IPS-18a (cell line): ENCODE results near the gene FN3K.
"Not testable (repeated sequence)": the region's sequence is repeated elsewhere in the genome, so short reads cannot be mapped to it uniquely, and the experiment has no call there.

Experiments
- H3K27ac ChIP-seq: one replicate; pipeline ENCODE4 v1.5.1; 2013; ENCODE audit warnings: low read length
- H3K27me3 ChIP-seq: one replicate; pipeline ENCODE4 v1.6.1; 2013; ENCODE audit warnings: mild to moderate bottlenecking, low read length; ENCODE audit not compliant: control insufficient read depth, insufficient read depth
- H3K36me3 ChIP-seq: one replicate; pipeline ENCODE4 v1.6.1; 2013; ENCODE audit warnings: low read depth, low read length; ENCODE audit not compliant: control insufficient read depth
- H3K4me1 ChIP-seq: one replicate; pipeline ENCODE4 v1.6.1; 2013; ENCODE audit warnings: low read depth, low read length; ENCODE audit not compliant: control insufficient read depth
- H3K4me3 ChIP-seq: one replicate; pipeline ENCODE4 v1.5.1; 2013; ENCODE audit warnings: low read length
- H3K9ac ChIP-seq: one replicate; pipeline ENCODE4 v1.6.1; 2013; ENCODE audit warnings: mild to moderate bottlenecking, low read length, moderate library complexity
- H3K9me3 ChIP-seq: one replicate; pipeline ENCODE4 v1.6.1; 2013; ENCODE audit warnings: low read depth, low read length; ENCODE audit not compliant: control insufficient read depth

The FN3K gene

GRCh38 chr17:82723169-82723807, 12.1 kb upstream of the FN3K start:
- Histone ChIP-seq H3K27me3 (no peaks in the 10 kb centered on the region), H3K9me3 (no peaks in the 10 kb centered on the region), H3K4me1 (no peaks in the 10 kb centered on the region), H3K4me3 (no peak overlapping the region), H3K27ac (no peak overlapping the region), H3K36me3 (peaks cover 21% of the 10 kb centered on the region), H3K9ac (no peak overlapping the region)

GRCh38 chr17:82726427-82726826, 9.0 kb upstream of the FN3K start:
- Histone ChIP-seq H3K27me3 (no peaks in the 10 kb centered on the region), H3K9ac (no peak overlapping the region), H3K4me1 (no peaks in the 10 kb centered on the region), H3K4me3 (no peak overlapping the region), H3K36me3 (peaks cover 16% of the 10 kb centered on the region), H3K27ac (no peak overlapping the region), H3K9me3 (no peaks in the 10 kb centered on the region)

GRCh38 chr17:82729479-82730260, 5.7 kb upstream of the FN3K start:
- Histone ChIP-seq H3K36me3 (peaks cover 8% of the 10 kb centered on the region), H3K27me3 (no peaks in the 10 kb centered on the region)

GRCh38 chr17:82732118-82732743, 3.2 kb upstream of the FN3K start:
- no peak overlapping the region for H3K9ac ChIP-seq
- no peaks in the 10 kb centered on the region for H3K4me1 ChIP-seq
- no peaks in the 10 kb centered on the region for H3K9me3 ChIP-seq
- no peak overlapping the region for H3K4me3 ChIP-seq
- H3K27ac ChIP-seq = no peak overlapping the region
- H3K27me3 ChIP-seq = no peaks in the 10 kb centered on the region
- H3K36me3 ChIP-seq = peaks cover 4% of the 10 kb centered on the region

More at GRCh38 chr17:82729479-82730260, 5.7 kb upstream of the FN3K start:
- Histone ChIP-seq H3K9me3 (no peaks in the 10 kb centered on the region), H3K9ac (no peak overlapping the region), H3K4me1 (no peaks in the 10 kb centered on the region), H3K27ac (no peak overlapping the region), H3K4me3 (no peak overlapping the region)

GRCh38 chr17:82736511-82737185, 1.2 kb downstream of the FN3K start:
- Histone ChIP-seq H3K36me3 (peaks cover 11% of the 10 kb centered on the region), H3K4me3 (no peak overlapping the region), H3K27ac (no peak overlapping the region)

GRCh38 chr17:82737967-82738877, 2.8 kb downstream of the FN3K start:
- Histone ChIP-seq H3K4me3 (no peak overlapping the region), H3K27me3 (no peaks in the 10 kb centered on the region), H3K4me1 (no peaks in the 10 kb centered on the region), H3K9me3 (peaks cover 9% of the 10 kb centered on the region), H3K27ac (no peak overlapping the region), H3K9ac (no peak overlapping the region), H3K36me3 (peaks cover 11% of the 10 kb centered on the region)

More at GRCh38 chr17:82736511-82737185, 1.2 kb downstream of the FN3K start:
- Histone ChIP-seq H3K4me1 (no peaks in the 10 kb centered on the region), H3K9ac (no peak overlapping the region), H3K9me3 (peaks cover 9% of the 10 kb centered on the region), H3K27me3 (no peaks in the 10 kb centered on the region)

- no peaks in the 10 kb centered on the region for H3K27me3 ChIP-seq
- H3K9ac ChIP-seq = no peak overlapping the region
- H3K4me1 ChIP-seq = no peaks in the 10 kb centered on the region
- no peak overlapping the region for H3K4me3 ChIP-seq
- peaks cover 9% of the 10 kb centered on the region for H3K9me3 ChIP-seq
- H3K27ac ChIP-seq = no peak overlapping the region
- H3K36me3 ChIP-seq = peaks cover 11% of the 10 kb centered on the region
Observed at GRCh38 chr17:82740906-82741759, 5.7 kb downstream of the FN3K start.

GRCh38 chr17:82743344-82744219, 8.2 kb downstream of the FN3K start:
- Histone ChIP-seq H3K4me1 (no peaks in the 10 kb centered on the region), H3K36me3 (peaks cover 11% of the 10 kb centered on the region), H3K4me3 (no peak overlapping the region), H3K9ac (no peak overlapping the region), H3K27me3 (no peaks in the 10 kb centered on the region), H3K27ac (no peak overlapping the region), H3K9me3 (peaks cover 9% of the 10 kb centered on the region)

GRCh38 chr17:82744736-82745135, 9.3 kb downstream of the FN3K start:
- H3K9me3 ChIP-seq, H3K9ac ChIP-seq, H3K4me3 ChIP-seq, H3K4me1 ChIP-seq, H3K27me3 ChIP-seq, H3K27ac ChIP-seq: not testable (repeated sequence)
- peaks cover 11% of the 10 kb centered on the region for H3K36me3 ChIP-seq
